ENCODE results near the gene NPNT.

NPNT gene

DNA sequence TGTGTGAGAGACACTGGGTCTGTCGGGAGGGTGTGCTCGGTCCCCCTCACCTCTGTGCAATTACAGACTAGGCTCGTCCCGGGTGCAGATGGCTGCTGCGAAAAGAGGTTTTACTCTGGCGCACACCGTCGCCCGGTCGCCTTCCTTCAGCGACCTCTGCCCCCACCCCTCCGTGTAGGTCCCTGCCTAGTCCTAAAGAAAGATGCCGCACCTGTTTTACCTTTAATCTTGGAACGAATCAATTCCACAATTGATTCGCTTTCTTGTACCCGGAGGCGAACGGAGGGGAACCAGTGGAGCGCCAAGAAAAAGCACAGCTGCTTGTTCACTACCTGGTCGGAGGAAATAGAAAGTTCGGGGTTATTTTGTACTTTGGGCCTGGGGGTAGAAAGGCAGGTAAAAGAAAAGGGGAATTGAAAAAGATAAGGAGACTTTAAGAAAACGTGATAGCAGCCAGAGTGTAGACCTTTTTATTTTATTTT lies 1.2 kb downstream of the NPNT start:
- peak overlapping the region; percentile 53 for H3K4me3 ChIP-seq (ENCODE audit: low read length)
- TF ChIP-seq, protein P1, sequence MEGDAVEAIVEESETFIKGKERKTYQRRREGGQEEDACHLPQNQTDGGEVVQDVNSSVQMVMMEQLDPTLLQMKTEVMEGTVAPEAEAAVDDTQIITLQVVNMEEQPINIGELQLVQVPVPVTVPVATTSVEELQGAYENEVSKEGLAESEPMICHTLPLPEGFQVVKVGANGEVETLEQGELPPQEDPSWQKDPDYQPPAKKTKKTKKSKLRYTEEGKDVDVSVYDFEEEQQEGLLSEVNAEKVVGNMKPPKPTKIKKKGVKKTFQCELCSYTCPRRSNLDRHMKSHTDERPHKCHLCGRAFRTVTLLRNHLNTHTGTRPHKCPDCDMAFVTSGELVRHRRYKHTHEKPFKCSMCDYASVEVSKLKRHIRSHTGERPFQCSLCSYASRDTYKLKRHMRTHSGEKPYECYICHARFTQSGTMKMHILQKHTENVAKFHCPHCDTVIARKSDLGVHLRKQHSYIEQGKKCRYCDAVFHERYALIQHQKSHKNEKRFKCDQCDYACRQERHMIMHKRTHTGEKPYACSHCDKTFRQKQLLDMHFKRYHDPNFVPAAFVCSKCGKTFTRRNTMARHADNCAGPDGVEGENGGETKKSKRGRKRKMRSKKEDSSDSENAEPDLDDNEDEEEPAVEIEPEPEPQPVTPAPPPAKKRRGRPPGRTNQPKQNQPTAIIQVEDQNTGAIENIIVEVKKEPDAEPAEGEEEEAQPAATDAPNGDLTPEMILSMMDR (IDR thresholded peaks at IDR 0.05; ENCODE audit: insufficient read depth, low read depth, low read length, missing control alignments): no peak

GRCh38 chr4:105896984-105897775 lies 1.9 kb downstream of the NPNT start:
- TF ChIP-seq, protein P1 (IDR thresholded peaks at IDR 0.05; ENCODE audit: insufficient read depth, low read depth, low read length, missing control alignments): no peak
- peak; percentile 54 for DNase-seq (ENCODE audit: low read depth)
- no peak overlapping the region for H3K4me3 ChIP-seq (ENCODE audit: low read length)

More for the DNA sequence above, 1.2 kb downstream of the NPNT start:
- no peak for DNase-seq (ENCODE audit: low read depth)

DNA sequence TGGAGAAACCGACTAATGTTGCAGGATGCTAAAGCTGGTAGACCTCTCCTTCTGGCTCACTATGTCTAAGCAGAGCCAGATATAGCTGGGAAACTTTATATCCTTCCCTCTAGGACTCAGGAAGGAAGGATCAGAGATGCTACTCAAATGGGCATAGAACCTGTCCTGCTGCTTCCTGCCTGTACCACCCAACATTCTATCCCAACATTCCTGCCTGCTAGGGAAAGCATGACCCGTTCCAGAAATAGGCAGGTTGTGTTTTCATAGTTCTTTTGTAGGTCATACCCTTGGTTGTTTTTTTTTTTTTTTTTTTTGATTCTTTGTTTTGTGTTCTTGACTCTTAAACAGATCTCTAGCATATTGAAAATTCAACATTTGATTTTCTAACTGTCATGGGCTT lies 5.3 kb downstream of the NPNT start:
- TF ChIP-seq, protein P1 (IDR thresholded peaks at IDR 0.05; ENCODE audit: insufficient read depth, low read depth, low read length, missing control alignments): no peak
- DNase-seq (ENCODE audit: low read depth): no peak
- H3K4me3 ChIP-seq (ENCODE audit: low read length): no peak overlapping the region

GRCh38 chr4:105902550-105903262 lies 7.4 kb downstream of the NPNT start:
- no peak overlapping the region for H3K4me3 ChIP-seq (ENCODE audit: low read length)
- DNase-seq (ENCODE audit: low read depth): no peak
- TF ChIP-seq, protein P1 (IDR thresholded peaks at IDR 0.05; ENCODE audit: insufficient read depth, low read depth, low read length, missing control alignments): no peak

GRCh38 chr4:105909787-105910281 lies 14.6 kb downstream of the NPNT start:
- DNase-seq (ENCODE audit: low read depth): peak; percentile 94
- no peak overlapping the region for H3K4me3 ChIP-seq (ENCODE audit: low read length)
- TF ChIP-seq, protein P1 (IDR thresholded peaks at IDR 0.05; ENCODE audit: insufficient read depth, low read depth, low read length, missing control alignments): no peak

DNA sequence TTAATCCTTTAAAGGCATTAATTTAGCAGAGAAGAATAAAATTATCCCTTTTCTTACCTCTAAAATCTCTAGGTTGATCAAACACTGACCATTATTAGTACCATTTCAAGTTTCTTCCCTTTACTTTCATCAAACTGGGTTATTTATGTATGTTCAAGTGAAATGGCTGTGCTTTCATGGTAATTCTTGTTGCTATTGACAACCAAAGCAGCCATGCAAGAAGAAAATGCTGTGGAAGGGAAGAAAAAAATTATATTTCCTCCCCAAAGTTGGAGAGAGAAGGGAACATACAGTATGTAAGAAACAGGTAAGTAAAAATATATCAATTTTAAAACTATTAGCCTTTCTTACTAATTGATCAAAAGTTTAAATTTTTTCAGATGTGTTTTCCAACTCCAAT lies 16.2 kb downstream of the NPNT start:
- no peak for DNase-seq (ENCODE audit: low read depth)
- TF ChIP-seq, protein P1 (IDR thresholded peaks at IDR 0.05; ENCODE audit: insufficient read depth, low read depth, low read length, missing control alignments): no peak

More for the DNA sequence above, 16.2 kb downstream of the NPNT start:
- H3K4me3 ChIP-seq (ENCODE audit: low read length): no peak overlapping the region

Measured in epithelial cell of esophagus (primary cell).